ENCODE measurements around the gene TARBP2.

The TARBP2 gene

DNA sequence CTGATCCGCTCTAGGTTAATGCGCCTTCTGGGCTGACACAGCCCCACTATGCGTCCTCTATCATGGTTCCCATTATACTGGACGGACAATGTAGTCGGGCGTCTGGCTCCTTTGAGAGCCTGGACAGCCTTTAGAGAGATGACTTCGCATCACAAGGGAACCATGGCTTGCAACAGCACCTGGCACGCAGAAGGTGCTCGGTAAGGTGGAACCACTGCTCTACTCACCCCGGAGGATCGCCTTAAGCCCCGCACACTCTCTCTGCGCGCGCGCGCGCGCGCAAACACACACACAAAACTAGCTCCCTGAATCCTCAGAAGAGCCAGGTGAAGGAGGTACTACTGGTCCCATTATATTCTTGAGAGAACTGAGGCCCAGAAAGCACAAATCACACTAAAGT lies 8.9 kb upstream of the TARBP2 start:
- H3K4me3 ChIP-seq (ENCODE audit: low read length), result peak overlapping the region; percentile 67

GRCh38 chr12:53492830-53493609 lies 8.1 kb upstream of the TARBP2 start:
- peak overlapping the region; percentile 67 for H3K4me3 ChIP-seq (ENCODE audit: low read length)
- DNase-seq (ENCODE audit: low read depth), result peak; percentile 82
- no peak for TF ChIP-seq CTCF (conservative IDR thresholded peaks at IDR 0.05; ENCODE audit: low read length)

More for the DNA sequence above, 8.9 kb upstream of the TARBP2 start:
- no peak for TF ChIP-seq CTCF (conservative IDR thresholded peaks at IDR 0.05; ENCODE audit: low read length)
- no peak for DNase-seq (ENCODE audit: low read depth)

DNA sequence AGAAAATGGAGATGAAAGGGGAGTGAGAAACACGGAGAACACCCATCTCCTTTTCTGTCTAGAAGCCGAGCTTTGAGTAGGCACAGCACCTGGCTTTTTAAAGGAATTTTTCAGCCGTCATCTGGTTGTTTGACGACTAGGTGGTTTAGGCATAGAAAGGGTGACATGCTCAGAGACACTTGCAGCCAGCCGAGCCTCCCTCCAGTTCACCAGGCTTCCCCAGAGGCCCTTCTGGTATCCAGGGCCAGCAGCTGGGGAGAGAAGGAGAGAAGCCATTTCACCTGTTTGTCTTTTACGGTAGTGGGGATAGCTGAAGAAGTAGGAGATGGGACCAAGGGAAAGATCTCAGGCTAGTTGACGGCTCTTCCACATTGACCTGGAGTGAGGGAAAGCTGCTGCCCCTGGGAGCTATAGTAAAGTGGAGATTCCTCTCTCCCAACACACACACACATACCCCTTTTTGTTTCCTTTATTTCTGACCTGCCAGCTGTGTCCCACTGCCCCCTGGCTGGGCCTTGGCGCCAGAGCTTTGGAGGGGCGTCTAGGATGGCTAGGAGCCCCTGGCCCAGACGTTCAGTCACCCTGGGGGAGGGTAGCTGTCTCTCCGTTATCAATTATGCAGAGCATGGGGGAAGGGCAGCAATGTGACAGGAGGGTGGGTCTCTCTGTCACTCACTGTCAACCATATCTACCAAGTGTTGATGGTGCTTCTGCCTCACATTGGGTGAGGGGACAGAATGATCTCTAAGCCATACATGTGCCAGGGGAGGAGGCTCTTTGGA lies 7.3 kb upstream of the TARBP2 start:
- H3K4me3 ChIP-seq (ENCODE audit: low read length), result peak overlapping the region; percentile 67
- TF ChIP-seq CTCF (conservative IDR thresholded peaks at IDR 0.05; ENCODE audit: low read length), result no peak
- DNase-seq (ENCODE audit: low read depth), result no peak

DNA sequence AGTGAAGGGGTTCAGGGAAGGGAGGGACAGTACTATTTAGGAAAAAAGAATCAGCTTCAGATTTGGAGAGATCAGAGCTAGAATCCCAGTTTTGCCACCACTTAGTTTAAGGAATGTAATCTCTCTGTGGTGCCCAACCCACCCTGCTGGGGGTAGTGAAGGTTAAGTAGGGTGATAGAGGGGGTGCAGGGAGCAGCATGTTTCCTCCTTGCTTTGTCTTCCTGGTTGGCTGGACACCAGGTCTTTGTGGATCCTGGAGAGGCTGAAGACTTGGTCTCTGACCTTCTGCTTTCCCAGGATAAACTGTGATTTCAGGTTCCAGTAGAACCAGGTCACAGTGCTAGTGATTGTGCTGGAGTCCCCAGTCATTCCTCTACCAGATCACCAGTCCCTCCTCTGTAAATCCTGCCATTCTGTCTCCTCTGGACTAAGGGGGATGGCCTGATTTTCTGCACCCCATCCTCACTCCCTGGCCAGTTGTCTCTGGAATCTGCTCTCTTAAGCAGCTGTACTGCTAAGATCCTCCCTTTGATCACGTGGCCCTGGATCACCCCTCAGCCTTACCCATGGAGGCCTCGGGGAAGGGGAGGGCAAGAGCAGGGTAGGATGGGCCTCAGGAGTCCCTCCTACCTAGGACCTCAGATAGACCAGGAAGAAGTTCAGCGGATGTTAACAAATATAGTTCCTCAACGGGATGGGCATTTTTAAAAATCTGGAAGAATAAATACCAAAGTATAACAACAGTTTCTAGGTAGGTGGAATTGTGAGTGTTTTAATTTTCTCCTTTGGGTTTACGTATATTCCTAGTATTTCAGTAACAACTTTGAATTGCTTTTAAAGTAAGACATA lies 5.0 kb upstream of the TARBP2 start:
- peak; percentile 76 for DNase-seq (ENCODE audit: low read depth)
- TF ChIP-seq CTCF (conservative IDR thresholded peaks at IDR 0.05; ENCODE audit: low read length), result no peak
- peak overlapping the region; percentile 26 for H3K4me3 ChIP-seq (ENCODE audit: low read length)

- H3K4me3 ChIP-seq (ENCODE audit: low read length), result peak overlapping the region; percentile 26
- TF ChIP-seq CTCF (conservative IDR thresholded peaks at IDR 0.05; ENCODE audit: low read length), result no peak
- no peak for DNase-seq (ENCODE audit: low read depth)
These were observed 4.4 kb upstream of the TARBP2 start for GRCh38 chr12:53496752-53497032.

DNA sequence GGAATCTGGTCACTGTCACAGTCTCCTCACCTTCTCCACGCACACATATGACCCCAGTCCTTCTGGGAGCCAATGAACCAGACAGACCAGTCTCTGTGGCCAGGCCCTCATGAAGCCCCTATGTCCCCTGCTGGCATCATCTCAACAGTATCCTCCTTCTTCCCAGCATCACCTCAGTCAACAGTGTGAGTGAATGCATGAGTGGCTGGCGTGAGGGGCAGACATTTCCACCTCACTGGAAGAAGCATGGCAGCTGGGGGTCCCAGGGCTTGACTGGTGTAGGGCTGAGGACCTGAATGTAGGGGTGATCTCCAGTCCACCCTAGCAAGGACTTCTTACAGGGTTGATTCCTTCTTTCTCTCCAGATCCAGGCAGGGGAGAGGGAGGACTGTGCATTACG lies 3.6 kb upstream of the TARBP2 start:
- TF ChIP-seq CTCF (conservative IDR thresholded peaks at IDR 0.05; ENCODE audit: low read length), result no peak
- H3K4me3 ChIP-seq (ENCODE audit: low read length), result no peak overlapping the region; the same call in 1 of the 2 replicates
- DNase-seq (ENCODE audit: low read depth), result no peak
